Gastroesophageal sphincter (tissue), 4 donors: ENCODE data around the gene PWWP2B. TPM values are rescaled to one million over a fixed set of nuclear protein-coding genes. Genes with fewer than 3 reads are reported as not detected.
A peak's percentile ranks its signal among the peaks of the same experiment; 100 is the strongest.

Experiments
- ATAC-seq: fragments of 150-250 bp; one replicate; pipeline ENCODE4 v1.9.1; 2016; ENCODE audit warnings: mild to moderate bottlenecking, moderate library complexity
- H3K27ac ChIP-seq, 4 donors: fragments of 200-600 bp; sonication (generic) in 3 of 4; 1 replicate in 3 of 4; 2 replicates in 1 of 4; pipeline ENCODE4 v1.5.1; 2016 to 2019
- H3K27me3 ChIP-seq: fragments of 200-600 bp; sonication (generic); one replicate; pipeline ENCODE4 v1.5.1; 2019
- H3K36me3 ChIP-seq, 2 donors: fragments of 200-600 bp; sonication (generic); one replicate each; pipeline ENCODE4 v1.5.1; 2019; ENCODE audit warnings: control low read depth in 1 of 2
- H3K4me1 ChIP-seq, 3 donors: fragments of 200-600 bp; sonication (generic); 1 replicate in 2 of 3; 2 replicates in 1 of 3; pipeline ENCODE4 v1.5.1; 2016 to 2019; ENCODE audit warnings: control low read depth in 2 of 3
- H3K4me3 ChIP-seq, 2 donors: fragments of 200-600 bp; sonication (generic); one replicate each; pipeline ENCODE4 v1.5.1; 2019; ENCODE audit warnings: mild to moderate bottlenecking in 1 of 2, moderate library complexity in 1 of 2
- H3K9me3 ChIP-seq, 3 donors: fragments of 200-600 bp; sonication (generic); one replicate each; pipeline ENCODE4 v1.5.1; 2017 to 2019; ENCODE audit warnings: control low read depth in 2 of 3
- CTCF ChIP-seq, 4 experiments: fragments of 200-600 bp in 2 of 4; fragments of 450-650 bp in 2 of 4; sonication (generic) in 1 of 4; IDR thresholded peaks; one replicate each; pipeline ENCODE4 v1.5.1; 2017 to 2019; ENCODE audit warnings: antibody characterized with exemption in 4 of 4, mild to moderate bottlenecking in 2 of 4, moderate library complexity in 2 of 4
- EP300 ChIP-seq: sonication (generic); formaldehyde crosslinking; IDR thresholded peaks from one replicate; pipeline ENCODE4 v1.6.1; 2017; ENCODE audit warnings: antibody characterized with exemption, mild to moderate bottlenecking
- POLR2A ChIP-seq, 2 donors: fragments of 450-650 bp; IDR thresholded peaks; one replicate each; pipeline ENCODE4 v1.6.1; 2017; ENCODE audit warnings: antibody characterized with exemption in 2 of 2, mild to moderate bottlenecking in 2 of 2, moderate library complexity in 1 of 2
- POLR2AphosphoS5 ChIP-seq: sonication (generic); formaldehyde crosslinking; IDR thresholded peaks from one replicate; pipeline ENCODE4 v1.6.1; 2017; ENCODE audit warnings: antibody characterized with exemption
- WGBS, 2 donors: methylation state at CpG; one replicate each; pipeline ENCODE4 v1.1.5; 2018; ENCODE audit warnings: low coverage in 1 of 2; 5-methylcytosine and 5-hydroxymethylcytosine counted together
- total RNA-seq, 4 donors: library from RNA; depleted of rRNA; stranded (reverse); fragments of >200 nt; gene quantifications; one replicate each; pipeline ENCODE4 v1.1.0, GENCODE V29; 2016

The PWWP2B gene
- total RNA-seq, 4 donors from 2014 or later = 11.3 to 17.1 (median 14.8) TPM

- no peak for TF ChIP-seq POLR2A (IDR thresholded peaks at IDR 0.05)
- no peak for TF ChIP-seq POLR2AphosphoS5
- TF ChIP-seq CTCF (IDR thresholded peaks at IDR 0.05) = no peak
- no peak for TF ChIP-seq EP300
- H3K27ac ChIP-seq = peak overlapping the region in 1 of 4 donors; percentile 98
These were observed 64.2 kb downstream of the PWWP2B start for GRCh38 chr10:132461103-132461682.

DNA sequence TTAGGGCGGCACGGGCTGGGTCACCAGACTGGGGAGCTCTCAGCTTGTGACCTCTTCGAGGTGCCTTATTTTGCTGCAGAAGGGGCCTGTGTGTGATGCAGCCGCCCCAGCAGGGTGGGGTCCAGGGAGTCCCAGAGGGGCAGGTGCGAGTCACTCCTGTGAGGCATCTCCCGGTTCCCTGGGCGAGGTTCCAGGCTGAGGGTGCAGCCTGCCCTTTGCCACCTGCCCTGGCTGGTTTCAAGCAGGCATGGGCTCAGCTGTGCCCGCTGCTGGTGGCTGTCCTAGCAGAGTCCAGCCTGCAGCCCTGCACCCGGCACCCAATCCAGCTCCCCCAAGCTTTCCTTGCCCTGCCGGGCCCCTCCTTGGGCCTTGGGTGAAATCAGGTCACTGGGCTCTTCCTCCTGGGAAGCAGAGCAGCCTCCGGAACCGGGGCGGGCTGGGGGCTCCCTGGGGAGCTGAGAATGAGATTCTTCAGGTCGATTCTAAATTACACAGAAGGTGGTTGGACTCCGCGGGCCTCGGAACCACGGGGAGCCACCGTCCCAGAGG, 64.8 kb downstream of the PWWP2B start:
- no peak for ATAC-seq
- Histone ChIP-seq H3K9me3 (no peaks in the 10 kb centered on the region), H3K4me3 (no peak overlapping the region), H3K4me1 (peaks cover 15 to 88% (median 48%) of the 10 kb centered on the region in 3 donors), H3K36me3 (no peaks in the 10 kb centered on the region), H3K27ac (peak overlapping the region in 1 of 4 donors; percentile 98), H3K27me3 (no peaks in the 10 kb centered on the region)
- TF ChIP-seq POLR2AphosphoS5 (no peak), EP300 (no peak), CTCF (IDR thresholded peaks at IDR 0.05) (no peak), POLR2A (IDR thresholded peaks at IDR 0.05) (no peak)
- WGBS, 2 donors = no CpG with 5 or more reads among the region's 19 CpGs

More at GRCh38 chr10:132461103-132461682, 64.2 kb downstream of the PWWP2B start:
- no peak overlapping the region for H3K4me3 ChIP-seq
- ATAC-seq = no peak
- H3K4me1 ChIP-seq = peaks cover 14 to 83% (median 42%) of the 10 kb centered on the region in 3 donors
- no peaks in the 10 kb centered on the region for H3K9me3 ChIP-seq
- WGBS, 2 donors = 80% methylated on average over 3 of the region's 14 CpGs; no CpG with 5 or more reads in 1 of the 2 donors
- H3K36me3 ChIP-seq = no peaks in the 10 kb centered on the region
- no peaks in the 10 kb centered on the region for H3K27me3 ChIP-seq

DNA sequence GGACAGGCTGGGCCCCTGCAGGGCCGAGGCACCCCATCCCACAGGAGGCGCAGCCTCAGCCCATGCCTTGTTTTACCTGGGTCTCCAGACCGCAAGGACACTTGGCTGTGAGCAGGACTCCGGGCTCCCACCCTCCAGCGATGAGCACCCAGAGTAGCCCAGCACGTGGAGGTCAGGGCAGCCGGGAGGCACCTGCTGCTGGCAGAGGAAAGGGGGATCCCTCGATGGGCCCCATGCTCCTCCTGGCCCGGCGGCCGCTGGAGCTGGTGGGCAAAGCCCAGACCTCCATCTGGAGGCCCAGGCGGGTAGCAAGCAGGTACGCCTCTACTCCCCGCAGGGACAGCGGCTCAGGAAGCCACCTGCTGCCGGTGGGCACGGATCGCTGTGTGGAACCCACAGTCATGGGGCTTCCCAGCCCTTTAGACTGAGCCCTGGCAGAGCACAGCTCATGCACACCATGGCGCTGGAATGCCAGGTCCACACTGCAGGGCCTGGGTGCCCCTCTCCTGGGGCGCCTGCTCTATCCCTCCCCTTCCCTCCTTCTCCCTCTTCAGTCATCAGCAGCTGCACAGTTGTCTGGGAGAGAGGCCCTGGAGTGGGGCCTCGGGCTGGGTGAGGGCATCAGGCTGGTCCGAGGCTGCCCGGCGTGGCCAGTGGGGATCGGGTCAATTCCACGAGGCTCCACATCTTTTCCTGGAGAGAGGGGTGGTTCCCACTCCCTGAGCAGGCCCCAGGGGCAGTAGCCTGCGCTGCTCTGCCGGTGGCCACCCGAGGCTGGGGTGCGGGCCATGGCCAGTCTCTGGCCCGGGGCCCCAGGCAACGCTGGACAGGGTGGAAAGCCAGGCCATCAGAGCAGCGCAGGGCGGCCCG, 65.7 kb downstream of the PWWP2B start:
- peaks cover 21 to 98% (median 57%) of the 10 kb centered on the region in 3 donors for H3K4me1 ChIP-seq
- H3K27me3 ChIP-seq = no peaks in the 10 kb centered on the region
- H3K27ac ChIP-seq = peak overlapping the region in 3 of 4 donors; percentile 95 to 98 (median 98)
- TF ChIP-seq CTCF (IDR thresholded peaks at IDR 0.05) (no peak), EP300 (no peak), POLR2A (IDR thresholded peaks at IDR 0.05) (no peak), POLR2AphosphoS5 (no peak)
- ATAC-seq = no peak
- 96% methylated on average over 4 of the region's 35 CpGs; no CpG with 5 or more reads in 1 of the 2 donors for WGBS, 2 donors
- no peaks in the 10 kb centered on the region for H3K36me3 ChIP-seq
- H3K4me3 ChIP-seq = no peak overlapping the region
- no peaks in the 10 kb centered on the region for H3K9me3 ChIP-seq

DNA sequence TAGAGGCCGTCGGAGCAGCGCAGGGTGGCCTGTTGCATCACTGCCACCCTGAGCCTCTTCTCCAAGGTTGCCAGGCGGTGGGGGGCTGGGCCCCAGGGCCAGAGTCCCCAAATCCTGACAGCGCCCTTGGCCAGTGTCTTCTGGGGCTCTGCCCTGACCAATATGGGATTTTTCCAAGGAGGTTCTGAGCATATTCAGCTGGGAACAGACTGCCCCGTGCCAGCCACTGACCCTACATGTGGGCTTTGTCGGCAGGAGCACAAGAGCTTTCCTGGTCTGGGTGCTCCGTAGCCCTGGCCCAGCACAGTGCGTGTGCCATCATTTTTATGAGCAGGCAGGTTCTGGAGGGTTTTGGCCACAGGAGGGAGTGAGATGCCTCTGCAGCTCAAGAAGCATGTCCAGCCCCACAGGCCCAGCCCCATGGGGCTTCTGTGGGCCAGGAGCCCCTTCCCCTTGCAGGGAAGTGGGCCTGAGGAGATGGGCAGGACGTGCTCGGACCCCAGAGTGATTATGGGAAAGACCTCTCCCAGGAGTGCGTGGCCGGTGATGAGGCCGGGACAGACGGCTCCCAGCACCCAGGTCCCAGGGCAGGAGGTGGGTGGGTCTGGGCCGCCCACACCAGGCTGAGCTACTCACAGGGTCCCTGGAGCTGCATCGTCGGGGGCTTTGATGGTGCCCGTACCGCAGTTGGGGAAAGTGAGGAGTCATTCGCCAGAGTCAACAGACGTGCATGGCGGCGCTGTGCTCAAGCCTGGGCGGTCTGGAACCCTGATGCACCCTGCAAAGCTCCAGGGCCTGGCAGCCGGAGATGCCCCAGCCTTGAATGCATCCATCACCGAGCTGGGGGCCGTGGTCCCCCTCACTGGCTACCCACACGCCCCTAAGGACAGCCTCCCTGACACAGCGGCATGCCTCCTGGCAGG, 66.6 kb downstream of the PWWP2B start:
- TF ChIP-seq CTCF (IDR thresholded peaks at IDR 0.05) (peak in 3 of 4 experiments; percentile 29 to 52 (median 33)), POLR2A (IDR thresholded peaks at IDR 0.05) (no peak), EP300 (no peak), POLR2AphosphoS5 (no peak)
- Histone ChIP-seq H3K4me3 (peak overlapping the region in 1 of 2 donors; percentile 3), H3K4me1 (peaks cover 24 to 99% (median 59%) of the 10 kb centered on the region in 3 donors), H3K9me3 (no peaks in the 10 kb centered on the region), H3K27ac (peak overlapping the region; percentile 88 to 98 (median 96)), H3K36me3 (no peaks in the 10 kb centered on the region), H3K27me3 (no peaks in the 10 kb centered on the region)
- no peak for ATAC-seq
- 53% methylated on average over 3 of the region's 30 CpGs; no CpG with 5 or more reads in 1 of the 2 donors for WGBS, 2 donors
